NCI-H1436 (cell line): Measurements from ENCODE around the gene PKP4.

Experiments
- DNase-seq: peaks from one replicate; lab custom pipeline; 2025; lab: John Stamatoyannopoulos, UW

The PKP4 gene

DNA sequence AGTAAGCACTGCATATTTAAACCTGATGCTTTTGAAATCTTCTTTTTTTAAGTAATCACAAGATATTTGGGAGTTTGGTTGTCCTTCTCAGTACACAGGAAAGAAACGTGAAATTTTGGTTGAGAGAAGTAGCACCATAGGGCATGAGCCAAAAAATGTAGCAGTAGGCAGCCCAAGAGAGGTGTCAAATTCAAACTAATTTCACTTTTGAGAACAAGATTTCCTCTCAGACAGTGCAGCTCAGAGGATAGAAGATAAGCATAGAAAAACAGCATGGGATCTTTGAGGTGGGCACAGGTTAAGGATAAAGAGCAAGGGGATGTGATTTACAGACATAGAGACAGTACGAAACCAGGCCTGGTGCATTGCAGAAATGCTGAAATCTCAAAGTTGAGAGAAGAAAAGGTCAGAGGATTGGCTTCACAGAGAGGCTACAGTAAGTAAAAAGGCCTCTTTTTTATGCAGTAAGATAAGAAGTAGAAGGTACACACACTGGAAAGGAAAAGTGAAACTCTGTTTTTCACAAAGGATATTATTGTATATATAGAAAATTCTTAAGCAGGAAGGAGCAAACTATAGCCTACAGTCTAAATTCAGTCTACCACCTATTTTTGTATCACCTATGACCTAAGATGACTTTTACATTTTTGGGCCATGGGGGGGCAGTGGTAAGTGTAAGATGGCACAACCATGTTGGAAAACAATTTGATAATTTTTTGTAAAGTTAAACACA is 89.8 kb downstream of the PKP4 start:
- DNase-seq, result no peak

DNA sequence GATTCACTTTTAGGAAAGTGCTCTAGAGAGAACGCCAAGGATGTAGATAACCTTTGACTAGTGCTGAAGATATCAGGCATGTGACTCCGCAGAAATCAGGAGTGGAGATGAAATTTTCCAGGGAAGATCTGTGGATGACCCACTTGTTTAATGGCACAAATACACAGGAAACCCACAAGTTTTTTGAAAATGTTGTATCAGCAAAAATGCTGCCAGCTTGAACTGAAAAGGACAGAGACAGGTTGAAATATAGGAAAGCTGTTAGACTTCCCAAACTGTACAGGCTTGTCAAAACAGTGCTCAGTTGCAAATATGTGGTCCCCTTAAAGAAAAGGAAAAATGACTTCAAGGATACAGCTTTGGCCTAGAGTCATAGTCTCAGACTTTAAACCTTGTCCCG is 96.5 kb downstream of the PKP4 start:
- DNase-seq, result no peak

DNA sequence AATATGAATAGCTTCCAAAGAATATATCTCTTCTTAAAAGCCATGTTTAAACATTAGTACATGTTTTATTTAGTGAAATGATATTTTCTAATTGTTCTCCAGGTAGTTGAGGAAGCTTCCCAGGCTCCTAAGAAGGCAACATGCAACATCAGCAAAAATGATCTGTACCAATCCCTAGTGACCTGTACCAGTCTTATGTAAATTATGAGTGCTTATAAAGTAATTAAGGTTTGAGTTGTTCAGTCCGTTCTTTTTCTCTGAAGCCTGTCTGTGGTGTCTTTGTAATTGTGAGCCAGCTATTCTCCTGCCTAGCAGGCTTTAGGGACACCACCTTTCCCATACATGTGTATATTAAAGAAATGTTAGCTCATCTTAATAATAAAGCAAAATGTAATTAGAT is 98.2 kb downstream of the PKP4 start:
- no peak for DNase-seq

DNA sequence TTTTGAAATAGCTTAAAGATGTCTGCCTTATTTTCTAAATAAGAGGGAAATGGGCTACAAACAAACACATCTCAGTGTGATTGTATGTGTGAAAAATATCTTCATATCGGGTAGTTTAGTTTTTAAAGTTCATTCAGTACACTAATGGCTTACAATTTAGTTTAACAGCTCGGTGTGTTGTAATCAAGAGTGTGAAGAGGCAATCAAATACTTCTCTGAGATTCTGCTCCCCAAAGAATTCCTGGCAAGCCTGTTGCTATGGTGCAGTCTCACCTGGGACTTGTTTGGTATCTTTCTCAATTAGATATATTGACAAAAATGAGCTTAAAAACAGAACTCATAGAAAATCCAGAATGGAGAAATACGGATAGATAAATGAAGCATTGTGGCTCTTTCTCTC is 99.4 kb downstream of the PKP4 start:
- DNase-seq, result peak; percentile 4

DNA sequence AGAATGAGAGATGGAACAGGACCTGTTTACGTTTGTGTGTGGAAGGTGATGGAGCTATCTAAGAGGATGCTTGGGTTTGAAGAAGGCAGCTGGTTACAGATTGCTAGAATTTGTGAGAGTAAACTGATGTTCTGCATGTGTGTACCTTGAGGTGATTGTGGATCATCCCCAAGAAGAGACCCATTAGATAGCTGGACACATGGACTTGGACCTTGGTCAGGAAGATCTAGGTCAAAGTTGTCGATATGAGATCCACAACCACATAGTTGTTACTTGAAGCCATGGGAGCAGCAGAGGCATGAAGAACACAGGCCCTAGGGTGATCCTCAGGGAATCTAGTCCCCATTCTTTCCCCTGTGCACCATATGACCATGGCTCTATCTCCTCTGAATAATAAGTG is 101.0 kb downstream of the PKP4 start:
- DNase-seq, result no peak

DNA sequence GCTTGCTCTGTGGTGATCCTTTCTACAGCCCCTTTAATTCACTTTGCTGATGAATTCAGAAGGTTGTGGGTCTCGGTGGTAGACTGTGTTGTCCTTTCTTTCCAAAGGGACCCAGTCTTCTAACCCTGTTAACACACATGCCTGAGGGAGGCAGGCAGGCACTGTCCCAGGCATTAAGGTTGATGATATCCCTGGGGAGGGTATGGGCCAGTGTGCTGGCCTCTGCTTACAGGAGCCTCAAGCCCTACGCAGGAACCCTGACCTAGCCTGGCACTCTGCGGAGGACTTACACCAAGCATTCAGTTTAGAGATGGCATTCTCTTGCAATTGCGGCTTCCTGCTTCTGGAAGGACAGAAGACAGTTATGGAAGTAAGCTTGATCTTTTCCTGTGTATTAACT is 102.5 kb downstream of the PKP4 start:
- DNase-seq, result no peak

DNA sequence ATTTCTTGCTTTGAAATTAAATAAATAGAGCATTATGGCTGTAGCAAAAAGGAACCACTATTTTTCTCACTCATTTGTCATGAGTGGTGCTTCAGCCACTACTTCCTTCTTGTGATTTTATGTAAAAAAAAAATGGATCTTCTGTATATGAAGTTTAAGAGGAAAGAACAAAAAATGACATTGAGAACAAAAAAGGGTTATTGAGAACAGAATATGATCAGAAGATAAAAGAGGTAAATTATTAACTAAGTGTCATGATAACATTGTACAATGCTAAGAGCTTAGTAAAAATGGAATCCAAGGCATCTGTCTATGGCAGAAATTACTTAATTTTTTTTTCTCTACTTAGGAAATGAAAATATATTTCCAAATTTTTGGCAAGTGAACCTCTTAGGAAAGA is 103.5 kb downstream of the PKP4 start:
- DNase-seq, result no peak

DNA sequence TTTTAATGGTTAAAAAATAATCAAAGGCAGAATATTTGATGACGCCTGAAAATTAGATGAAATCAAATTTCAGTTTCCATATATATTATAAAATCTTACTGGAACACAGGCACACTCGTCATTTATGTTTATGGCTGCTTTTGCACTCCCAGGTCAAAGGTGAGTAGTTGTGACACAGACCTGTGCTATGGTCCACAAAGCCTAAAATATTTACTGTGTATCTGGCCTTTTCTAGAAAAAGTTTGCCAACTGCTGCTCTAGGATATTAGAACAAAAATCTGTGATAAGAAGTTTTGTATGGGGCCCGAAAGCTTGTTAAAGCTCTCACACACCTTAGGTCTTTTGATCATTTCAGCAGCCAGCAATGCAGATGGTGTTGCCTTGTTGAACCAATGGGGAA is 104.3 kb downstream of the PKP4 start:
- no peak for DNase-seq

DNA sequence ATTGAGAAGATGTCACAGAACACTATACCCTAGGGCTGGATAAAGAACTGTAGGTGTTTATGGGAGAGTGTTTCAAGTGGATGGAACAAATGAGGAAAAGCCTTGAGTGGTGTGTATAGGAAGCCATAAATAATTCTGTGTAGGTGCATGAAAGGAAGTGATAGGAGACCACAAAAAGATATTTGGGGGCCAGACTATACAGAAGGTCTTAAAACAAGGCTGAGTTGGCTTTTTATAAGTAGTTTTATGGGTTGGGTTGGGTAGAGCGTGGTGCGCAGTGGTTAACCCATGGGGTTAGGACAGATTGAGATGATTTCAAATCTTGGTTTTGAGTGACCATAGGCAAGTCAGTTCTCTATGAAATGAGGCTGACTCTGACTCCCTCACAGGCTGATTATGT is 110.5 kb downstream of the PKP4 start:
- DNase-seq, result no peak

DNA sequence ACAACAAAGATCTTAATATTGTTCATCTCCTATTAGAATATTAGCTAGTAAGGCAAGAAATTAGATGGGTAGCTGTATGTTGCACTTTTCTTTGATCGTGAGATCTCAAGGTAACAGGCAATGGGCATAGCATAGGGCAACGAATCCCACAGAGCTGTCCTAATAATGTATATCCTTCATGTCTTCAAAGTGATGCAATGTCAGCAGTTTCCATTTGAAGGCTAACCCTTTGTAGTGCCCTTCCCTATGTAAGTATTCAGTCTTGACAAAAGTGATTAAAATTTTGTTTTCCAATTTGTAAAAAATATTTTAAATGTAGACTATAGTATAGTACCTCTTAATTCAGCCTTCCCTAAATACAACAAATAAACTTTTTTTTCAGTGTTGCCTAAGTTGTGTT is 112.5 kb downstream of the PKP4 start:
- no peak for DNase-seq

DNA sequence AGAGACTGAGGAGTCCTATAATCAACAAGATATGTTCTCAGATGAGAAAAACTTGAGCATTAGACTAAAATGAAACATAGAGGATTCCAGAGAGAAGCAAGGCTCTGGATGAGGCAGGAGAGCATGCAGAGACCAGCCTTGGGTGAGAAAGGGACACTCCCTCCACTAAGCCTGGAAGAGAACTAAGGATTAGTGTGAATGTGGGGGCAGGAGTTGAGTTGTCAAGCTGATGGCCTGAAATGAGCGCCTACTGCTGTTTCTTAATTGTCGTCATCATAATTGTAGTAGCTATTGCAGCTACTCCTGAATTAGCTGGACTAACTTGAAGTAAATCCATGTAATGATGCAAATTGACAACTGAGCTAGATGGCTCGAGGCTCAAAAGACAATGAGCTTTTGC is 114.1 kb downstream of the PKP4 start:
- DNase-seq, result no peak

DNA sequence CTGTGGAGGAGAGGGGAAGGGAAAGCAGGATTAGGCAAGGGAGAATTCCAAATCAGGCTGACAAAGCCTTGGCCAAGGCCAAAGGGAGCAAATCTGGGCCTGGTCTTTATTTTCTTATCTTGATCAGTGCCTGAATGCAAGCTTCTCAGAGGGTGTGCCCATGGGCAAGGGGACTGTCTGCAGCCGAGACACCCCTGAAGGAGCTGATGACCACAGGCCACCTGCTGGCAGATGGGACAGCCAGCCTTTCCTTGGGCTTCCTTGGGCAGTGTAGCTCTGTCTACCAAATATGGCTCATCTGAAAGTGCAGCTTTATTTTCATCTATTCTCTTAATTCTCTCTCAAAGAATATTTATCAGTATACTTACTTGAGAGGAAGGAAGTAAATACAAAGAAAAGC is 117.0 kb downstream of the PKP4 start:
- DNase-seq, result no peak

DNA sequence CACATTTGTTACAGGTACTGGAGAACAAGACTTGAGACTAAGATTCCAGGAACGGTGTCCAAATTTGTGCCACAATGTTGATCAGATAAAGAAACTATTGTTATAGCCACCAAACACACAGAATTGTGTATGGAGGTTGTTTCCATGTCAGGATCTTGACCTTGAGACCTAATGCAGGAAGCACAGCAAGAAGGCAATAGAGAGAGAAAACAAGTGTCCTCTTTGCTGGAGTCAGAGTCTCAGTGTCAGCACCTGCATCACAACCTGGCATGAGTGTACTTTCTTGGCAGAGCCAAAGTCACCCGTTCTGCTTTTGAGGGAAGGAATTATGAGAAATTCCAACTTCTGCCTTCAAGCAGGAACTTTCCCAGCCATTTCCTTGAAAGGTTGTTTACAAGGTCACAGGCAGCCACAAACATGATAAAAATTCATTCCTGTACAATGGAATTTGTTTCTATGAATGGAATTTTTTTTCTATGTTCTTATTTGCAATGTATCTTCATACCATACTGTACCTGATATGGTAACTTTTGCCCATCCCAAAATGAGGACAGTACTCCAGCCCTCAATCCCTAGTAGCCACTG is 118.4 kb downstream of the PKP4 start:
- no peak for DNase-seq

DNA sequence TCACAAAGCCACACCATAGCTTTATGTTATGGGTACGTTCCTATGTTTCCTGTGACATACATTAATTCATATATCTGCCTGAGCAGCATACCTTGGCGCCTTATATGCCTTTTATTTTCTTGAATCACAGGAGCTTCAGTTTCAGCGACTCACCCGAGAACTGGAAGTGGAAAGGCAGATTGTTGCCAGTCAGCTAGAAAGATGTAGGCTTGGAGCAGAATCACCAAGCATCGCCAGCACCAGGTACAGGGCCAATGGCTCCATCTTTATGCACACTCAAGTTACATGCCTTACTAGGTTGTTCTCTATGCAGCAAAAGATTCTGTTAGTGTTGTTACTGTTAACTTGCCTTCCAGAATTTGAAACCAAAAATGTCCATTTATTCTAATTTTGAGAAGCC is 120.4 kb downstream of the PKP4 start:
- DNase-seq, result no peak

DNA sequence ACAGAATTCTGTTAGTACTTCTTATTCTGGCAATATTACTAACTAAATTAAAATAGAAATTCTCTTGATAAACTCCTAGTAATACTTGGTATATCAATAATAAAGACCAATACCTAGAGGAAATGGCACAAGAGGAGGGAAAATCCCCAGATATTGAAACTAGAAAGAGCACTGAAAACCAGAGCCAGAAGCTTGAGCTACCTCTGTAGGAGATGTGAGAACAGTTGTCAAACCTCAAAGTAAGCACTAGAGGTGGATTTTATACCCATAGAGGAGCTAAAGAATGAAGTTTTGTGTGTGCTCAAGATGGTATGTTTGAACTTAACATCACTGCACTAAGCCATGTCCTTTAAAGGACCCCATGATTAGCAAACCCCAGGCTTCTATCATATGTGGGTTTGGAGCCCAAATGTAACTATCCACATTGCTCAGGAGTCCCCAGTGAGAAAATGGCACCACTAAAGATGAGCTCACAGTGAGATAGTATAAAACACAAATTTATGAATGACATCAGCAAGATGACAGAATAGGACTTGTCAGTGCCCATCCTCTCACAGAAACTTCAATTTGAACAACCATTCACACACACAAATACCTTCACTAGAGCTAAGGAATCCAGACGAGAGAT is 122.1 kb downstream of the PKP4 start:
- DNase-seq, result no peak

DNA sequence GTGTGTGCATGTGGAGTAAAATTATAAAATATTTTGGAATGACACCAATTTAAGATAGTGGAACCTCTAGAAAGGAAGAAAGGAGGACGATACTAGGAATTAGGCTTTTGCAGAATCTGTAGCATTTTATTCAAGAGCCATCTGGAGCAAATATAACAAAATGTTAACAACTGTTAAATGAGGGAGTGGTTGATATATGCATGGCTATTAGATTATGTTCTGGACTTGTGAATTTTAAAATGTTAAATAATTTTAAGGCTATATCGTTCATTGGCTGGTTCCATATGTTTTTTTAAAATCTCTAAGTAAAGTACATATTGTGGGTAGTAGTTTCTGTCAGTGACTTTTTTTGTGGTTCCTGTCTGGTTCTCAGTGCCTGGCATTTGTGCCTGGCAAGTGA is 123.2 kb downstream of the PKP4 start:
- no peak for DNase-seq

DNA sequence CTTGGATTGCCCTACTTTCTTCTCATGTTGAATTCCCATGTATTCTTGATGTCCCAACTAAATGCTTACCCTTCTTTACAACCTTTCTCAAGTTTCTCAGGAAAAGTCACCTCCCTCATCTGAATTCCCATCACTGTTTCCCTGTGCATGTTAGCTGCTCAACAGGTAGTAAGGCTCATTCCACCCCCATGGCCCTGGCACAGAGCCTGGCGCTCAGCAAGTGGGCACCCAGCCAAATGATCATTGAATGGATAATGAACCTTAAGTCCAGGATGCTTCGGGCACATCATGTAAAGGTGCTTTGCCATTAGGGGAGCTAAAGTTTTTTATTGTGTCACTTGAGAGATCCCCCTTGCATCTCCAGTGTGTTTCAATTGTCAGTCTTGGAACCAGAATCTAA is 124.0 kb downstream of the PKP4 start:
- DNase-seq, result peak; percentile 3

DNA sequence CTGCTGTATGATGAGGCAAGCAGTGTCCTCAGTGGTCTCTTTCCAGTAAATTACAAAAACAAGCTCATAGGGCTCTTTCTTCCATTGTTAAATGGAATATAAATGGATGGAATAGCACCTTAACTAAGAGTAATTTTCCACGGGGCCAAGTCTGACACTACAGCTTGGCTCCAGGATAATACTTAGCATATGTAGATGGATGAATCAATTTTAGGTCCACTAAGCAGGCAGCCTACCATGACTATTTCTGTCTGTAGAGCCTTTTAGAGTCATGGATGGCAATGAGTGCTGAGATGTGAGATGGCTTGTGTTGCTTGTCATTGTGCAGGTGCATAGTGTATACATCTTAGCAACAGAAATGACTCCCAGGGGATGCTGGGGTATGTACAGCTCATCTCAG is 125.9 kb downstream of the PKP4 start:
- DNase-seq, result no peak

DNA sequence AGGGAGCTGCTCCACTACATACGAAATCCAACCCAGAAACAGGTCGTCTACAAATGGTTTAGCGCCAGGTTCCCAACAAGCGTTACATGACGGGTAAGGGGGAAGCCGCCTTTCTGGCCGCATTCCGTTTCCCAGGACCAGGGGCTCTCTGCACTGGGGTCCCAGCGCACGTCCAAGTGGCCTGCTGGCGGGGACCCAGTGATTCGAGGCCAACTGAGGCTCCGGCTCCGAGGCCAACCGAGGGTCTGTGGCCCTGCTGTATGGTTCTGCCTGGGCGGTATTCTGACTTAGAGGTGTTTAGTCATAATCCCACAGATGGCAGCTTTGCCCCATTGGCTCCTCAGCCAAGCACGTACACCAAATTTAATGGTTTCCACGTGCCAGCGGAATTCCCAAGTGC is 127.2 kb downstream of the PKP4 start:
- DNase-seq, result no peak

DNA sequence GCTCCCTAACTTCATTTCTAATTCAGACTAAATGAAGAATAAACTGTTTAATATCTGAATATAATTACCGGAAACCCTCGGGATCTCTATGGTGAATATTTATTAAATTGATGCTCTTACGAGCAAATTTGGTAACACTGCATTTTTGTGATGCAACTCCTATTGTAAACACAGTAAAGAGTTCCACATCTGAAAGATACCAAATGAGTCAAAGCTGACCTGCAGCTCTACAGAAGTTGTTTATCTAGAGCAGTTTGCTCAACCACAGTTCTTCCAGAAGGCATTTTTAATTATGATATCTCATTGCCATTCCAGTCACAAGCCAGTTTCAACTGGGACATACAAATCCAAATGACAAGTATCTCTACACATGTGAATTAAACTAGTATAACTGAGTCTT is 129.7 kb downstream of the PKP4 start:
- DNase-seq, result no peak

DNA sequence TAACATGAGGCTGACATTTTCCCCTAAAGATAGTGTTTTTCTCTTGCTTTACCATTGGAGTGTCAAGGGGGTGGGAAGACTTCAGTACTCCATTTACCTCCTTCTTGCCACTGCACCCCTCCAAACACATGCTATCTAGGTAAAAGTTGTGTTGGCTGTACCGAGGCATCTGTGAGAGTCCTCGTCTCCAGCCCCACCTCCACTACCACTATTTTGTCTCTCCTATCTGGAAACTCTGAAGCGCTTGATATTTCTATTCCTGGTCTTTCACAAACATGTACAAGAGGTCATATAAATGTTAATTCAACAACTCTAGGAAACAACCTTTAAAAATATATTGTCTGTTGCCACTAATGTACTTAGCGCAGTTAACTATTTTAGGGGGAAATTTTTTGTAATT is 132.6 kb downstream of the PKP4 start:
- no peak for DNase-seq

DNA sequence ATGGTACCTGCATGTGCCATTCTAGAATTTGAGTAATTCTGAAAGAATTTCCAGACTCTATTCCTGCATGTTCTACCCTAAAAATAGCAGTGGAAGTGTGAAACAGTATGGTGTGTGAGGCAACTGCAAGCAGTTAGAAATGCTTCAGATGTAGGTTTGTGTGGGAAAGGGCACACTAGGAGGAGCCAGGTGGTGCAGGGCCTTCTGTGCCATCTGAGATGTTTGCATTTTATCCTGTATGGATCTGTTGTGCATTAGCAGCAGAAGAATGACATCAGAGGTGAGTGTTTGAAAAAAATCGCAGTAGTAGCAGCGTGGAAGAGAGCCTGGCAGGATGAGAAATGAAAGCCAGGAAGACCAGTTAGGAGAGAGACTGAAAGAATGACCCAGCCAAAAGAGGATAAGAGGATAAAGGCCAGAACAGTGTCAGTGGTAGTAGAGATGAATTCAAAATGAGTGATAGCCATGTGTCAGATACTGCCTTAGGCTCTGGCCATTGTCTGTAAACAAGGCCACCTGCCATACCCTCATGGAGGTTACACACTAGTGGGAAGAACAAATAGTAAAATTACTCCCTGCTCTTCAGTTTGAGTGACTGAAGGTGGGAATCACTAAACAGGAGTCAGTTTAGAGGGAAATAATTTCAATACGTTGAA is 142.2 kb downstream of the PKP4 start:
- no peak for DNase-seq

DNA sequence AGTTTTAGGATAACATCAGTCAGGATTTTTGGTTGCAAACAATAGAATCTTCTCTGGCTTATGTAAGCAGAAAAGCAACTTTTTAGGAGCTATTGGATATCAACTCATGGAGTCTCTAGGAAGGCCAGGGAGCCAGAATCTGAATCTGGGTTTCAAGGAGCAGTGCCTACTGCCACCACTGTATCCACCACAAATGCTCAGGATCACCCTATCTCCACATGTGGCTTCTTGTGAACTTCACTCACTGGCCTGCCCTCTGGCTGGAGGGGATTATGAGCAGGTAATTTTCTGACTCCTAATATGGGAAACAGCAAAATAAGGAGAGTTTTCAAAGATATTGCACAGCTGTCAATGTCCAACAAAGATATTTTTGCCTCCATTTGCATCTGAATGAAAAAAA is 142.9 kb downstream of the PKP4 start:
- DNase-seq, result no peak
